Activated T-cell treated with anti-CD3 and anti-CD28 coated beads, Interleukin-2, amount 50 U/mL, for 72 hours (primary cell): ENCODE data around the gene OR2L5. TPM values are rescaled to one million over a fixed set of nuclear protein-coding genes. Genes with fewer than 3 reads are reported as not detected.

Experiments used
- ATAC-seq, 2 donors: fragments of 150-1000 bp; cut with Tn5 transposase; replicated peaks in 1 of 2; 2 replicates each; pipeline ENCODE4 v1.10.0; 2021; ENCODE audit warnings: moderate library complexity in 2 of 2, mild to moderate bottlenecking in 1 of 2
- DNase-seq, 2 donors: peaks; one replicate each; pipeline ENCODE4 v3.0.0; 2021 to 2022; ENCODE audit warnings: mixed read lengths in 1 of 2
- H3K27ac Mint-ChIP-seq: one replicate; pipeline ENCODE4 v1.8.0; 2022; ENCODE audit warnings: mild to moderate bottlenecking, moderate library complexity, mixed read lengths
- H3K27me3 Mint-ChIP-seq: one replicate; pipeline ENCODE4 v1.8.0; 2022; ENCODE audit warnings: low read depth, mixed read lengths
- H3K36me3 Mint-ChIP-seq, 2 donors: one replicate each; pipeline ENCODE4 v1.8.0; 2022; ENCODE audit warnings: mixed read lengths in 2 of 2, mild to moderate bottlenecking in 1 of 2; ENCODE audit not compliant: insufficient read depth in 2 of 2
- H3K4me1 Mint-ChIP-seq: one replicate; pipeline ENCODE4 v1.8.0; 2022; ENCODE audit warnings: low read depth, mixed read lengths
- H3K4me3 Mint-ChIP-seq, 2 donors: one replicate each; pipeline ENCODE4 v1.8.0; 2022; ENCODE audit warnings: mild to moderate bottlenecking in 2 of 2, mixed read lengths in 2 of 2, moderate library complexity in 2 of 2
- H3K9me3 Mint-ChIP-seq, 2 donors: one replicate each; pipeline ENCODE4 v1.8.0; 2022; ENCODE audit warnings: mixed read lengths in 2 of 2
- total RNA-seq, 2 donors: library from RNA; stranded (reverse); gene quantifications; one replicate each; pipeline ENCODE4 v1.2.3, GENCODE V29; 2022

Gene OR2L5, protein sequence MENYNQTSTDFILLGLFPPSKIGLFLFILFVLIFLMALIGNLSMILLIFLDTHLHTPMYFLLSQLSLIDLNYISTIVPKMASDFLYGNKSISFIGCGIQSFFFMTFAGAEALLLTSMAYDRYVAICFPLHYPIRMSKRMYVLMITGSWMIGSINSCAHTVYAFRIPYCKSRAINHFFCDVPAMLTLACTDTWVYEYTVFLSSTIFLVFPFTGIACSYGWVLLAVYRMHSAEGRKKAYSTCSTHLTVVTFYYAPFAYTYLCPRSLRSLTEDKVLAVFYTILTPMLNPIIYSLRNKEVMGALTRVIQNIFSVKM
- total RNA-seq = under 1 TPM in 1 of 2 donors, not detected in 1; 0.16 TPM

- Mint-ChIP-seq H3K4me3 (no peak within 1 kb of the TSS), H3K9me3 (peaks cover 15 to 22% of the 10 kb centered on the region in 2 donors), H3K27me3 (no peaks in the 10 kb centered on the region), H3K4me1 (no peaks in the 10 kb centered on the region), H3K36me3 (peaks cover 10 to 13% of the 10 kb centered on the region in 2 donors), H3K27ac (no peak within 1 kb of the TSS)
- no peak for ATAC-seq
- no peak for DNase-seq
Observed at GRCh38 chr1:248013229-248013710, at the start of gene OR2L5. TSS of gene OR2L5 (plus strand) at chr1:248013660. CDS start at chr1:248021948, 8,288 bp downstream.

DNA sequence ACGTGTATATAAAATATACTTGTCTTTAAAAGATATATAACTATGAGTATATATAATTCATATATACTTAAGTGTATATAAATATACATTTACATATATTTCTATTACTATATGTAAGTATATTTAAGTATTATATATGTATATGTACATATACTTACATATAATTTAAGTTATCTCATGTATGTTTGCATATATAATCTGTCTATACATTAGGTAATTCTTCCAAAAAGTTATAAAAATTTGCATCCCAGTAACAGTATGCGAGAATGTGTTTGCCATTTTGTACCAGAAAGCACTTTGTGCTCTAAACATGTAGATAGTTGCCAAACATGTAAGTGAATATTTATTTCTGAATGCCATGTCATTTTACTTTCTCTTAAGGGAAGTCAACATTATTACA is 48.5 kb upstream of the OR2L5 start, which contains the start of gene OR2AK2:
Gene OR2AK2 (plus strand): TSS at position 301 of the 400 bp plus-strand sequence. CDS start 144 bp downstream, outside the sequence.
- no peak for DNase-seq
- Mint-ChIP-seq H3K4me3 (no peak within 1 kb of the TSS), H3K27ac (no peak within 1 kb of the TSS), H3K27me3 (no peaks in the 10 kb centered on the region), H3K4me1 (peaks cover 5% of the 10 kb centered on the region), H3K9me3 (peaks cover 5 to 9% of the 10 kb centered on the region in 2 donors), H3K36me3 (peaks cover 7 to 8% of the 10 kb centered on the region in 2 donors)
- ATAC-seq = no peak

- peaks cover 5% of the 10 kb centered on the region for H3K4me1 Mint-ChIP-seq
- DNase-seq = no peak
- ATAC-seq = no peak
- H3K4me3 Mint-ChIP-seq = no peak overlapping the region
- peaks cover 6 to 7% of the 10 kb centered on the region in 2 donors for H3K9me3 Mint-ChIP-seq
- peaks cover 4 to 8% of the 10 kb centered on the region in 2 donors for H3K36me3 Mint-ChIP-seq
- no peaks in the 10 kb centered on the region for H3K27me3 Mint-ChIP-seq
- no peak overlapping the region for H3K27ac Mint-ChIP-seq
Observed at GRCh38 chr1:247966532-247967204, 46.8 kb upstream of the OR2L5 start.

DNA sequence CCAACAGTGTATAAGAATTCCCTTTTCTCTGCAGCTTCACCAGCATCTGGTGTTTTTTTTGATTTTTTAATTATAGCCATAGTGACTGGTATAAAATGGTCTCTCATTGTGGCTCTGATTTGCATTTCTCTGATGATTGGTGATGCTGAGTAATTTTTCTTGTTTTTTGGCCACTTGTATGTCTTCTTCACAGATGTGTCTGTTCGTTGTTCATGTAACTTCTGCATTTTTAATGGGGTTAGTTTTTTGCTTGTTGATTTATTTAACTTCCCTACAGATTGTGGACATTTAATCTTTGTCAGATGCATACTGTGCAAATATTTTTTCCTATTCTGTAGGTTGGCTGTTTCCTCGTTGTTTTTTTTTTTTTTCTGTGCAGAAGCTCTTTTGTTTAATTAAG is 20.5 kb upstream of the OR2L5 start:
- no peaks in the 10 kb centered on the region for H3K4me1 Mint-ChIP-seq
- no peak for DNase-seq
- H3K27ac Mint-ChIP-seq = no peak overlapping the region
- no peak overlapping the region for H3K4me3 Mint-ChIP-seq
- peaks cover 0 to 4% of the 10 kb centered on the region in 2 donors for H3K9me3 Mint-ChIP-seq
- ATAC-seq = no peak
- no peaks in the 10 kb centered on the region for H3K27me3 Mint-ChIP-seq
- H3K36me3 Mint-ChIP-seq = no peaks in the 10 kb centered on the region

DNA sequence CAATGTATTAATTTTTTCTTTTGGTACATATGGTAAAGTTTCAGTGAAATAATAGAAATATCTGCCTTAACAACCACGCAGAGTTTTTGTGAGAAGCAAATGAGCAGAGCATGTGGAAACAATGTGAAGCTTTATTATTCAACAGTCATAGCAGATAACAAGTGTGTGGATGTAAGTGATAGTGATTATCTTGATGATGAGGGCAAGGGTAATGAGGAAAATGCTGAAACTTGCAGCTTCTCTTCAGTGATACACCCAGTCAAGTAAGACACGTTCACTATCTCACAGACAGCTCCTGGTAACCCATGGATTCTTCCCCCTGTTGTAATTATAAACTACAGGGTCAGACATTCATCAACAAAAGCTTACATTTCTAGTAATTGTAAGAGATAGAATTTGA is 14.6 kb upstream of the OR2L5 start:
- H3K4me1 Mint-ChIP-seq = peaks cover 12% of the 10 kb centered on the region
- no peaks in the 10 kb centered on the region for H3K36me3 Mint-ChIP-seq
- no peak overlapping the region for H3K4me3 Mint-ChIP-seq
- no peaks in the 10 kb centered on the region for H3K27me3 Mint-ChIP-seq
- ATAC-seq = no peak
- no peak overlapping the region for H3K27ac Mint-ChIP-seq
- peaks cover 7% of the 10 kb centered on the region in 2 donors for H3K9me3 Mint-ChIP-seq
- DNase-seq = no peak

DNA sequence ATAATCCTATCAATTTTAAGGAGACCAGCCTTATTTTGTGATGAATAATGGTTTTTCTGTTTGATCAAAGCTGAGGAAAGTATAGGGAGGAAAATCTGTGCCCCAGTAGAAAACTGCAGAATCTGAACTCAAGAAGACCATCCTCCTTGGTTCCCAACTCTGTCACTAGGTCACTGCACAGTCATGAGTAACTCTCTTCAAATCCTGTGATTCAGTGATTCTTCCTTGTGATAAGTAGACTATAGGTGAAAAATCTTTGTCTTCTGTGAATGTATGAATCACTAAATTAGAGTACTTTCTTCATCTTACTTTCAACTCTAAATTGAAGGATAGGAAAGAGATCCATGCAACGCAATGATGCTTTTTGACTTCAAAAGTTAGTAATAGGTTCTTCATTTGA is 13.3 kb upstream of the OR2L5 start:
- peak overlapping the region; percentile 83 for H3K27ac Mint-ChIP-seq
- H3K27me3 Mint-ChIP-seq = no peaks in the 10 kb centered on the region
- DNase-seq (no peak), ATAC-seq (peak; percentile 46 to 68)
- peaks cover 12% of the 10 kb centered on the region for H3K4me1 Mint-ChIP-seq
- peak overlapping the region in 1 of 2 donors; percentile 45 for H3K4me3 Mint-ChIP-seq
- H3K9me3 Mint-ChIP-seq = peaks cover 7% of the 10 kb centered on the region in 2 donors
- H3K36me3 Mint-ChIP-seq = no peaks in the 10 kb centered on the region

GRCh38 chr1:248007778-248008177 is 5.7 kb upstream of the OR2L5 start:
- Mint-ChIP-seq H3K4me3 (no peak overlapping the region), H3K36me3 (peaks cover 10 to 13% of the 10 kb centered on the region in 2 donors), H3K27me3 (no peaks in the 10 kb centered on the region), H3K4me1 (no peaks in the 10 kb centered on the region), H3K9me3 (peaks cover 25 to 32% of the 10 kb centered on the region in 2 donors), H3K27ac (no peak overlapping the region)
- ATAC-seq (no peak), DNase-seq (no peak)

GRCh38 chr1:248009681-248010080 is 3.8 kb upstream of the OR2L5 start:
- DNase-seq (no peak), ATAC-seq (no peak)
- Mint-ChIP-seq H3K4me1 (no peaks in the 10 kb centered on the region), H3K9me3 (peaks cover 18 to 25% of the 10 kb centered on the region in 2 donors), H3K36me3 (peaks cover 10 to 13% of the 10 kb centered on the region in 2 donors), H3K27ac (no peak overlapping the region), H3K4me3 (no peak overlapping the region), H3K27me3 (no peaks in the 10 kb centered on the region)

GRCh38 chr1:248015803-248016202 is 2.3 kb downstream of the OR2L5 start:
- DNase-seq (no peak), ATAC-seq (no peak)
- Mint-ChIP-seq H3K27ac (no peak overlapping the region), H3K36me3 (peaks cover 3 to 4% of the 10 kb centered on the region in 2 donors), H3K9me3 (peaks cover 6 to 7% of the 10 kb centered on the region in 2 donors), H3K27me3 (no peaks in the 10 kb centered on the region), H3K4me1 (no peaks in the 10 kb centered on the region), H3K4me3 (no peak overlapping the region)

- H3K27me3 Mint-ChIP-seq = no peaks in the 10 kb centered on the region
- DNase-seq (no peak), ATAC-seq (no peak)
- no peaks in the 10 kb centered on the region for H3K4me1 Mint-ChIP-seq
- H3K4me3 Mint-ChIP-seq = no peak within 1 kb of the TSS
- no peak within 1 kb of the TSS for H3K27ac Mint-ChIP-seq
- H3K9me3 Mint-ChIP-seq = peaks cover 10 to 12% of the 10 kb centered on the region in 2 donors
- peaks cover 4 to 10% of the 10 kb centered on the region in 2 donors for H3K36me3 Mint-ChIP-seq
Observed at GRCh38 chr1:248029770-248030169, 16.3 kb downstream of the OR2L5 start, which contains the start of gene OR2L2. TSS of gene OR2L2 (plus strand) at chr1:248030070. CDS start at chr1:248038268, 8,198 bp downstream.

GRCh38 chr1:248045209-248045608 is 31.7 kb downstream of the OR2L5 start:
- DNase-seq = no peak
- Mint-ChIP-seq H3K4me3 (no peak overlapping the region), H3K9me3 (peaks cover 10 to 14% of the 10 kb centered on the region in 2 donors), H3K27me3 (no peaks in the 10 kb centered on the region), H3K36me3 (peaks cover 0 to 4% of the 10 kb centered on the region in 2 donors), H3K27ac (no peak overlapping the region), H3K4me1 (no peaks in the 10 kb centered on the region)
- ATAC-seq = no peak

DNA sequence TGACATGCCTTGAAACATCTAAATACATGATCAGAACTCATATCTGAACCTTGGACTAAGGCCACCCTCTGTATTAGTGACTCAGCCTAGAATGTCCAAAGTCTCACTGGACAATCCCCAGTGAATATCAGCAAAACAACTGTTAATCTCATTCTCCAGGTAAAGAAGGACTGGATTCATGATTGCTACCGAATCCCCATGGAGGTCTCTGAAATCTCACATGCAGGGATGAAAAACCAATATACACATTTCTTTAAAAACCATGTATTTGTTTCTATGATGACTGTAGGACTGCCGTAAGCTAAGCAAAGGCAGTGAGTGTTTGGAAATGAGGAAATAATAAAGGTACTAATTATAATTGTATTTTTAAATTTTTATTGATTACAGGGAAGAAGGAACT is 33.1 kb downstream of the OR2L5 start, which contains the start of gene OR2L3:
Gene OR2L3 (plus strand): TSS at position 301 of the 400 bp plus-strand sequence. CDS start 13,846 bp downstream, outside the sequence.
- no peak within 1 kb of the TSS for H3K4me3 Mint-ChIP-seq
- ATAC-seq = no peak
- H3K9me3 Mint-ChIP-seq = peaks cover 10 to 14% of the 10 kb centered on the region in 2 donors
- no peak within 1 kb of the TSS for H3K27ac Mint-ChIP-seq
- H3K36me3 Mint-ChIP-seq = peaks cover 0 to 4% of the 10 kb centered on the region in 2 donors
- no peaks in the 10 kb centered on the region for H3K4me1 Mint-ChIP-seq
- no peaks in the 10 kb centered on the region for H3K27me3 Mint-ChIP-seq
- no peak for DNase-seq

GRCh38 chr1:248047008-248047407 is 33.5 kb downstream of the OR2L5 start:
- ATAC-seq = no peak
- DNase-seq = no peak
- no peaks in the 10 kb centered on the region for H3K27me3 Mint-ChIP-seq
- no peaks in the 10 kb centered on the region for H3K4me1 Mint-ChIP-seq
- H3K4me3 Mint-ChIP-seq = no peak overlapping the region
- peaks cover 10 to 14% of the 10 kb centered on the region in 2 donors for H3K9me3 Mint-ChIP-seq
- no peak overlapping the region for H3K27ac Mint-ChIP-seq
- H3K36me3 Mint-ChIP-seq = peaks cover 0 to 4% of the 10 kb centered on the region in 2 donors
